GM23338 (cell line): ENCODE results near the gene MTHFD1L. TPM values are rescaled to one million over a fixed set of nuclear protein-coding genes. Genes with fewer than 3 reads are reported as not detected.
A peak's percentile ranks its signal among the peaks of the same experiment; 100 is the strongest.
"Not testable (repeated sequence)": the region's sequence is repeated elsewhere in the genome, so short reads cannot be mapped to it uniquely, and the experiment has no call there.

Experiments
- ATAC-seq: fragments of 200-7000 bp; cut with Tn5 transposase; 3 replicates; pipeline ENCODE4 v1.9.1; 2020
- DNase-seq: peaks from one replicate; pipeline ENCODE4 v3.0.0-alpha.2; 2015; ENCODE audit warnings: low spot score
- H2AFZ ChIP-seq: fragments of 200-600 bp; sonication (generic); 2 replicates; pipeline ENCODE4 v1.8.0; 2016; ENCODE audit warnings: antibody characterized with exemption, mild to moderate bottlenecking, moderate library complexity
- H3F3A ChIP-seq: fragments of 200-600 bp; sonication (generic); replicated peaks from 2 replicates; pipeline ENCODE4 v1.8.0; 2017; ENCODE audit warnings: antibody characterized with exemption, mixed run types, low read depth
- H3K27ac ChIP-seq: fragments of 200-600 bp; sonication (generic); 2 replicates; pipeline ENCODE4 v1.6.1; 2016; ENCODE audit warnings: low read depth
- H3K27me3 ChIP-seq: fragments of 200-600 bp; sonication (generic); 2 replicates; pipeline ENCODE4 v1.8.0; 2016; ENCODE audit warnings: mild to moderate bottlenecking, mixed run types, moderate library complexity; ENCODE audit not compliant: insufficient read depth
- H3K36me3 ChIP-seq: fragments of 200-600 bp; sonication (generic); 2 replicates; pipeline ENCODE4 v1.8.0; 2016; ENCODE audit warnings: mild to moderate bottlenecking; ENCODE audit not compliant: insufficient read depth
- H3K4me1 ChIP-seq: fragments of 200-600 bp; sonication (generic); 2 replicates; pipeline ENCODE4 v1.8.0; 2016; ENCODE audit warnings: mild to moderate bottlenecking, moderate library complexity; ENCODE audit not compliant: insufficient read depth
- H3K4me2 ChIP-seq: fragments of 200-600 bp; sonication (generic); 2 replicates; pipeline ENCODE4 v1.7.1; 2017; ENCODE audit warnings: mixed run types
- H3K4me3 ChIP-seq: fragments of 200-600 bp; sonication (generic); 2 replicates; pipeline ENCODE4 v1.6.1; 2016; ENCODE audit warnings: mixed run types
- H3K79me2 ChIP-seq: fragments of 200-600 bp; sonication (generic); replicated peaks from 2 replicates; pipeline ENCODE4 v1.8.0; 2017; ENCODE audit warnings: mild to moderate bottlenecking; ENCODE audit not compliant: insufficient read depth
- H3K9me2 ChIP-seq: fragments of 200-600 bp; sonication (generic); 2 replicates; pipeline ENCODE4 v1.8.0; 2017; ENCODE audit not compliant: insufficient read depth
- H4K20me1 ChIP-seq: fragments of 200-600 bp; sonication (generic); replicated peaks from 2 replicates; pipeline ENCODE4 v1.8.0; 2017; ENCODE audit warnings: mild to moderate bottlenecking; ENCODE audit not compliant: insufficient read depth
- H3K27ac Mint-ChIP-seq: 2 replicates; pipeline ENCODE4 v1.8.0; 2020; ENCODE audit warnings: inconsistent platforms, mild to moderate bottlenecking, moderate library complexity, mixed read lengths
- H3K27me3 Mint-ChIP-seq: 3 replicates; pipeline ENCODE4 v1.8.0; 2022; ENCODE audit warnings: low read depth, mild to moderate bottlenecking, moderate library complexity, mixed read lengths, inconsistent platforms; ENCODE audit not compliant: insufficient read depth, poor library complexity
- H3K36me3 Mint-ChIP-seq: 3 replicates; pipeline ENCODE4 v1.8.0; 2021; ENCODE audit warnings: low read depth, mild to moderate bottlenecking, inconsistent platforms, moderate library complexity, mixed read lengths
- H3K4me1 Mint-ChIP-seq: 3 replicates; pipeline ENCODE4 v1.8.0; 2020; ENCODE audit warnings: mild to moderate bottlenecking, inconsistent platforms, mixed read lengths
- H3K4me3 Mint-ChIP-seq: 3 replicates; pipeline ENCODE4 v1.8.0; 2021; ENCODE audit warnings: moderate library complexity, mild to moderate bottlenecking, inconsistent platforms, mixed read lengths
- H3K9me3 Mint-ChIP-seq: 3 replicates; pipeline ENCODE4 v1.8.0; 2020; ENCODE audit warnings: moderate library complexity, mild to moderate bottlenecking, inconsistent platforms, mixed read lengths
- ETS1 ChIP-seq: IDR thresholded peaks from 2 replicates; pipeline ENCODE4 v1.6.1; 2016; ENCODE audit warnings: antibody characterized with exemption
- EZH2phosphoT487 ChIP-seq: fragments of 200-600 bp; sonication (generic); IDR thresholded peaks from one replicate; pipeline ENCODE4 v1.8.1; 2018; ENCODE audit warnings: antibody characterized with exemption; ENCODE audit not compliant: unreplicated experiment
- JUNB ChIP-seq: IDR thresholded peaks from one replicate; pipeline ENCODE4 v1.6.1; 2016; ENCODE audit warnings: antibody characterized with exemption; ENCODE audit not compliant: unreplicated experiment
- NANOG ChIP-seq: IDR thresholded peaks from 2 replicates; pipeline ENCODE4 v1.6.1; 2016; ENCODE audit warnings: antibody characterized with exemption, borderline replicate concordance
- STAT1 ChIP-seq: IDR thresholded peaks from one replicate; pipeline ENCODE4 v1.6.1; 2016; ENCODE audit warnings: antibody characterized with exemption; ENCODE audit not compliant: unreplicated experiment
- ZNF114 ChIP-seq: fragments of 250-450 bp; sonication (Bioruptor Pico); IDR thresholded peaks from 2 replicates; pipeline ENCODE4 v1.5.0; 2020; ENCODE audit warnings: mild to moderate bottlenecking, moderate library complexity
- polyA plus RNA-seq: library from polyadenylated mRNA; unstranded; fragments of >200 nt; fragmentation: Nextera tagmentation; extraction: Ambion mirVana; gene quantifications from 2 replicates; pipeline ENCODE4 v1.2.1, GENCODE V29; 2016
- total RNA-seq: library from RNA; depleted of rRNA; stranded (reverse); fragments of >200 nt; shearing (Covaris generic); gene quantifications from 2 replicates; pipeline ENCODE4 v1.2.3, GENCODE V29; 2014
- TF ChIP-seq, protein P1 (sequence below), 2 experiments: fragments of 200-600 bp in 1 of 2; sonication (generic) in 1 of 2; conservative IDR thresholded peaks; 2 replicates each; pipeline versions ENCODE4 v1.5.1 to v1.6.1; 2016 to 2017; ENCODE audit warnings: antibody characterized with exemption in 2 of 2, low read depth in 2 of 2, mild to moderate bottlenecking in 2 of 2, moderate library complexity in 1 of 2

The MTHFD1L gene
- total and polyA plus RNA-seq, 2 experiments from 2014 or later = 53.2 to 66.8 TPM

DNA sequence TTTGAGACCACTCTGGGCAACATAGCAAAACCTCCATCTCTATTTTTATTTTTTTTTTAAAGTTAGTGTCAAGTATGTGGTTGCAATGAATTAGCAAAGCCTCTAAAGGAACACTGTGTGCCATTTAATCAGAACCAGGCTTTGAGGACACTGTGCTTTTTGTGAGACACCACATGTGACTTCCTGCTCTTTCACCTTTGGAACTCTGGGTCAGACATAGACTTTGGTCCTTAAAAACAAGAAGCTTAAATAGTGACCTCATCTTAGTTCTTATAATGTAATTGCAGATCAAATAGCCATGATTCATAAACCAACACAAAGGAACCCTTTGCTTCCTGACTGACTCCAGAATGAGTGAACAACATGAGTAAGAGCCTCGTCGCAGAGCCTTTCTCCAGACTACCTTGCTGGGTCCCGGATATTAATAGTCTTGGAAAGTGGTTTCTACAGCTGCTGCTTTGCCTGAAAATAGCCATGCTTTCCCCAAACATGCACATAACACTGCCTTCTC, 170.8 kb downstream of the MTHFD1L start:
- not testable (repeated sequence) for H3K9me2 ChIP-seq, H3K4me3 Mint-ChIP-seq, ATAC-seq, H3K4me3 ChIP-seq, H3F3A ChIP-seq, H3K27me3 ChIP-seq, H2AFZ ChIP-seq, H3K27ac ChIP-seq, H3K27ac Mint-ChIP-seq, H3K9me3 Mint-ChIP-seq, H3K4me1 Mint-ChIP-seq, DNase-seq, H3K36me3 ChIP-seq, H4K20me1 ChIP-seq, H3K4me2 ChIP-seq, H3K79me2 ChIP-seq, H3K4me1 ChIP-seq
- H3K36me3 Mint-ChIP-seq = peaks cover 77% of the 10 kb centered on the region
- peaks cover 10% of the 10 kb centered on the region for H3K27me3 Mint-ChIP-seq

DNA sequence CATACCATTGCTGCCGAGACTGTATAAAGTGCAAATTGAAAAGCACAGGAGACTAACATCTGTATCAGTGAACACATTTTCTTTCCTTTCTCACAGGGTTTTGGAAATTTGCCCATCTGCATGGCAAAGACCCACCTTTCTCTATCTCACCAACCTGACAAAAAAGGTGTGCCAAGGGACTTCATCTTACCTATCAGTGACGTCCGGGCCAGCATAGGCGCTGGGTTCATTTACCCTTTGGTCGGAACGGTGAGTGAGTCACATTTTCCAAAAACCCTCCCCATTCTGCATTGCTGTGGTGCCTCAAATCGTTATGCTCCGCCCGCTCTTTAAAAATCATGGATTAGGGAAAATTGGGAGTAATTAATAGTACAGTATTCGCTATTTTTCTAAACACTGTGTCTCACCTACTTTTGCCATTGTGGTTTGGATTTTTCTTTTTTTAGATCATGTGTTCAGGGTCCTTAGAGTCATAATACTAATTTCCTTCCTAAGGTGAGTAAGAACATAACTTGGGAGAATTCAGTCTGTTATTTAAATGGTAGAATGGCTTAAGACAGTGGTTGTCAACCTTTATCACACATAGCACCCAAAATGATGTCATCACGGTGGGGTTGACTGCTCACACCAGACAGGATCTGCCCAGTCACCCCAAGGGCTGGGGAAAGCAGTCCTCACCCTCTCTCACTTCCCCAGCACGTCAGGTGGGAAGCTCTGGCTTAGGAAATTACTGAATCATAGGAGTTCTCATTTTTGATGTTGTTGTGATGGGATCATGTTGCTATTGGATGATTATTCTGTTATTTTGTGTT, 171.6 kb downstream of the MTHFD1L start:
- peaks cover 9% of the 10 kb centered on the region for H3K4me1 Mint-ChIP-seq
- DNase-seq = no peak
- no peak overlapping the region; the same call in 1 of the 2 replicates for H3K27ac Mint-ChIP-seq
- H4K20me1 ChIP-seq = no peaks in the 10 kb centered on the region
- H3K4me3 ChIP-seq = no peak overlapping the region
- no peaks in the 10 kb centered on the region for H3K4me1 ChIP-seq
- TF ChIP-seq NANOG (no peak), STAT1 (no peak), ETS1 (no peak), ZNF114 (CRISPR knock-in tag) (no peak)
- TF ChIP-seq, protein P1, sequence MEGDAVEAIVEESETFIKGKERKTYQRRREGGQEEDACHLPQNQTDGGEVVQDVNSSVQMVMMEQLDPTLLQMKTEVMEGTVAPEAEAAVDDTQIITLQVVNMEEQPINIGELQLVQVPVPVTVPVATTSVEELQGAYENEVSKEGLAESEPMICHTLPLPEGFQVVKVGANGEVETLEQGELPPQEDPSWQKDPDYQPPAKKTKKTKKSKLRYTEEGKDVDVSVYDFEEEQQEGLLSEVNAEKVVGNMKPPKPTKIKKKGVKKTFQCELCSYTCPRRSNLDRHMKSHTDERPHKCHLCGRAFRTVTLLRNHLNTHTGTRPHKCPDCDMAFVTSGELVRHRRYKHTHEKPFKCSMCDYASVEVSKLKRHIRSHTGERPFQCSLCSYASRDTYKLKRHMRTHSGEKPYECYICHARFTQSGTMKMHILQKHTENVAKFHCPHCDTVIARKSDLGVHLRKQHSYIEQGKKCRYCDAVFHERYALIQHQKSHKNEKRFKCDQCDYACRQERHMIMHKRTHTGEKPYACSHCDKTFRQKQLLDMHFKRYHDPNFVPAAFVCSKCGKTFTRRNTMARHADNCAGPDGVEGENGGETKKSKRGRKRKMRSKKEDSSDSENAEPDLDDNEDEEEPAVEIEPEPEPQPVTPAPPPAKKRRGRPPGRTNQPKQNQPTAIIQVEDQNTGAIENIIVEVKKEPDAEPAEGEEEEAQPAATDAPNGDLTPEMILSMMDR (conservative IDR thresholded peaks at IDR 0.05; ENCODE audit: low read depth in 2 of 2) = no peak
- no peak overlapping the region for H3K4me2 ChIP-seq
- no peaks in the 10 kb centered on the region for H3K9me3 Mint-ChIP-seq
- no peaks in the 10 kb centered on the region for H3K9me2 ChIP-seq
- H3K27me3 ChIP-seq = no peaks in the 10 kb centered on the region
- no peaks in the 10 kb centered on the region for H3K79me2 ChIP-seq
- H3K27ac ChIP-seq = no peak overlapping the region
- no peaks in the 10 kb centered on the region for H3F3A ChIP-seq
- 0 out of 2 replicates have a peak, but pooled peaks cover 4% of the 10 kb centered on the region for H3K36me3 ChIP-seq
- no peak for ATAC-seq
- H3K27me3 Mint-ChIP-seq = peaks cover 8% of the 10 kb centered on the region
- peaks cover 77% of the 10 kb centered on the region for H3K36me3 Mint-ChIP-seq
- no peak overlapping the region for H2AFZ ChIP-seq
- H3K4me3 Mint-ChIP-seq = no peak overlapping the region

DNA sequence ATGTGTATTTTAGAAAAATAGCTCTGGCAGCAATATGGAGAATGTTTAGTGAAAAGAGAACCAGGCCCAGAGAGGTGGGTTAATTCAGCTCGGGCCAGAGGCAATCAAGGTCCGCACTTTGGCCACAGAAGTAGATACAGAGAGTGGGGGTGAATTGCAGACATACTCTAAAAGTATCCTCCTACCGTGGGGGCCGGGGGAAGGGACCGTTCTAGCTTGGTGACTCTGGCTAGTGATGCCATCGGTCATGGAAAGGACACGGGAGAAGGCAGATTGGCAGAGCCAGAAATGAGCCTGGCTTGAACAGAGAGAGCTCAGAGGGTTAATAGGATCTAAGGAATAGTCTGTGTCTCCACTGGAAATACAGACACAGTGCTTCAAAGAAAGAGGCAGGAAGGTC, 173.1 kb downstream of the MTHFD1L start:
- DNase-seq (no peak), ATAC-seq (no peak)
- no peak overlapping the region for H3K4me3 ChIP-seq
- Mint-ChIP-seq H3K9me3 (no peaks in the 10 kb centered on the region), H3K4me1 (peaks cover 11% of the 10 kb centered on the region), H3K27ac (peak overlapping the region; percentile 68), H3K27me3 (peaks cover 6% of the 10 kb centered on the region), H3K36me3 (peaks cover 72% of the 10 kb centered on the region), H3K4me3 (no peak overlapping the region)
- no peaks in the 10 kb centered on the region for H3K4me1 ChIP-seq
- no peaks in the 10 kb centered on the region for H3K79me2 ChIP-seq
- no peaks in the 10 kb centered on the region for H3F3A ChIP-seq
- H3K4me2 ChIP-seq = no peak overlapping the region
- H3K9me2 ChIP-seq = no peaks in the 10 kb centered on the region
- 0 out of 2 replicates have a peak, but pooled peaks cover 4% of the 10 kb centered on the region for H3K36me3 ChIP-seq
- H2AFZ ChIP-seq = no peak overlapping the region
- no peak overlapping the region for H3K27ac ChIP-seq
- H3K27me3 ChIP-seq = no peaks in the 10 kb centered on the region
- H4K20me1 ChIP-seq = no peaks in the 10 kb centered on the region
- TF ChIP-seq JUNB (no peak), ZNF114 (CRISPR knock-in tag) (no peak), EZH2phosphoT487 (no peak)
